Stomach (tissue), 9 donors: ENCODE measurements around the gene USP36. TPM values are rescaled to one million over a fixed set of nuclear protein-coding genes. Genes with fewer than 3 reads are reported as not detected.

Experiments used
- DNase-seq, 2 donors: peaks; one replicate each; pipeline versions ENCODE4 v3.0.0 to v3.0.0-alpha.2; 2013 to 2019
- H3K27ac ChIP-seq, 5 donors: fragments of 200-600 bp in 4 of 5; sonication (generic) in 4 of 5; one replicate each; pipeline ENCODE4 v1.5.1; 2013 to 2019; ENCODE audit warnings: mild to moderate bottlenecking in 1 of 5, moderate library complexity in 1 of 5
- H3K27me3 ChIP-seq, 3 donors: fragments of 200-600 bp; sonication (generic); one replicate each; pipeline ENCODE4 v1.5.1; 2017 to 2019; ENCODE audit warnings: mixed run types in 1 of 3
- H3K36me3 ChIP-seq, 4 donors: fragments of 200-600 bp; sonication (generic); 1 replicate in 3 of 4; 2 replicates in 1 of 4; pipeline ENCODE4 v1.5.1; 2016 to 2019
- H3K4me1 ChIP-seq, 4 donors: fragments of 200-600 bp; sonication (generic); one replicate each; pipeline ENCODE4 v1.5.1; 2016 to 2019
- H3K4me3 ChIP-seq, 4 donors: fragments of 200-600 bp; sonication (generic) in 3 of 4; one replicate each; pipeline ENCODE4 v1.5.1; 2016 to 2019; ENCODE audit warnings: mild to moderate bottlenecking in 1 of 4
- H3K9me3 ChIP-seq, 4 donors: fragments of 200-600 bp; sonication (generic); one replicate each; pipeline ENCODE4 v1.5.1; 2016 to 2019
- CTCF ChIP-seq, 7 experiments: fragments of 450-650 bp in 4 of 7; fragments of 200-600 bp in 3 of 7; sonication (generic) in 3 of 7; IDR thresholded peaks; one replicate each; pipeline ENCODE4 v1.5.1; 2016 to 2019; ENCODE audit warnings: antibody characterized with exemption in 7 of 7, control low read depth in 2 of 7, mild to moderate bottlenecking in 1 of 7
- EP300 ChIP-seq: sonication (generic); formaldehyde crosslinking; IDR thresholded peaks from one replicate; pipeline ENCODE4 v1.6.1; 2017; ENCODE audit warnings: antibody characterized with exemption
- POLR2A ChIP-seq, 4 donors: fragments of 450-650 bp; IDR thresholded peaks; one replicate each; pipeline ENCODE4 v1.6.1; 2016; ENCODE audit warnings: antibody characterized with exemption in 4 of 4, control low read depth in 2 of 4, mild to moderate bottlenecking in 1 of 4, moderate library complexity in 1 of 4
- POLR2AphosphoS5 ChIP-seq, 3 donors: sonication (generic); formaldehyde crosslinking; IDR thresholded peaks; one replicate each; pipeline ENCODE4 v1.6.1; 2016; ENCODE audit warnings: antibody characterized with exemption in 3 of 3
- WGBS, 5 donors: extraction: QIAGEN DNeasy Blood & Tissue Kit in 3 of 5; methylation state at CpG; one replicate each; pipeline versions ENCODE4 v1.1.5 to v1.1.7; 2013 to 2018; 5-methylcytosine and 5-hydroxymethylcytosine counted together
- intact Hi-C: fragments of 100-400 bp; cut with DNase I; formaldehyde crosslinking; loops from one replicate; pipeline ENCODE4 v1.15.1; 2023; ENCODE audit warnings: low total_unique reads
- polyA plus RNA-seq, 3 donors: library from polyadenylated mRNA; stranded (reverse); fragments of 200-250 nt; gene quantifications; one replicate each; pipeline ENCODE4 v1.2.3, GENCODE V29; 2013
- total RNA-seq, 5 donors: library from RNA; depleted of rRNA; stranded (reverse); fragments of >200 nt; gene quantifications; one replicate each; pipeline versions ENCODE4 v1.1.0 to v1.2.3, GENCODE V29; 2014 to 2016
- donor health status: healthy with polysubstance abuse.
- donor health status: Bipolar disorder and iron deficiency.
- donor health status: healthy.

Gene USP36
- total and polyA plus RNA-seq, 8 donors: 14.2 to 106 (median 34.8) TPM

GRCh38 chr17:78800132-78800931 is 40.3 kb downstream of the USP36 start:
- no peak for TF ChIP-seq EP300

GRCh38 chr17:78798695-78799559 is 41.7 kb downstream of the USP36 start:
- H3K27ac ChIP-seq: peak overlapping the region in 1 of 5 donors; percentile 27

More at GRCh38 chr17:78800132-78800931, 40.3 kb downstream of the USP36 start:
- Histone ChIP-seq H3K36me3 (peaks cover 41 to 96% (median 92%) of the 10 kb centered on the region in 4 donors), H3K4me1 (peaks cover 5 to 57% (median 29%) of the 10 kb centered on the region in 4 donors), H3K27ac (peak overlapping the region in 1 of 5 donors; percentile 13), H3K27me3 (no peaks in the 10 kb centered on the region), H3K4me3 (no peak overlapping the region), H3K9me3 (no peaks in the 10 kb centered on the region)
- intact Hi-C loops: no loop called here
- peak in 1 of 2 donors; percentile 4 for DNase-seq
- WGBS, 5 donors: 84 to 91% (median 88%) methylated on average over 17 to 18 of the region's 18 CpGs

GRCh38 chr17:78797691-78798585 is 42.7 kb downstream of the USP36 start:
- peaks cover 5 to 41% (median 29%) of the 10 kb centered on the region in 4 donors for H3K4me1 ChIP-seq
- no peak overlapping the region for H3K4me3 ChIP-seq
- no peak for TF ChIP-seq POLR2AphosphoS5 (IDR thresholded peaks at IDR 0.05)
- TF ChIP-seq CTCF (IDR thresholded peaks at IDR 0.05): no peak
- TF ChIP-seq POLR2A (IDR thresholded peaks at IDR 0.05): no peak
- no peak for TF ChIP-seq EP300
- H3K27me3 ChIP-seq: no peaks in the 10 kb centered on the region
- H3K9me3 ChIP-seq: no peaks in the 10 kb centered on the region
- intact Hi-C loops: loop anchor here (10.0 kb wide), 1 partner anchor 303 kb away; no protein-coding TSS in a partner anchor
- H3K36me3 ChIP-seq: peaks cover 38 to 99% (median 90%) of the 10 kb centered on the region in 4 donors
- DNase-seq: peak in 1 of 2 donors; percentile 3
- H3K27ac ChIP-seq: no peak overlapping the region
- WGBS, 5 donors: 71 to 87% (median 80%) methylated on average over 22 to 28 of the region's 28 CpGs

More at GRCh38 chr17:78798695-78799559, 41.7 kb downstream of the USP36 start:
- Histone ChIP-seq H3K4me3 (no peak overlapping the region), H3K36me3 (peaks cover 48 to 99% (median 94%) of the 10 kb centered on the region in 4 donors), H3K27me3 (no peaks in the 10 kb centered on the region), H3K4me1 (peaks cover 5 to 49% (median 29%) of the 10 kb centered on the region in 4 donors), H3K9me3 (no peaks in the 10 kb centered on the region)
- 72 to 80% (median 75%) methylated on average over 24 to 33 of the region's 33 CpGs for WGBS, 5 donors
- intact Hi-C loops: loop anchor here (10.0 kb wide), 1 partner anchor 304 kb away; no protein-coding TSS in a partner anchor
- peak in 1 of 2 donors; percentile 60 for DNase-seq
- no peak for TF ChIP-seq POLR2A (IDR thresholded peaks at IDR 0.05)
- TF ChIP-seq CTCF (IDR thresholded peaks at IDR 0.05): peak in 5 of 7 experiments; percentile 32 to 47 (median 42)

GRCh38 chr17:78797213-78797612 is 43.4 kb downstream of the USP36 start:
- TF ChIP-seq POLR2A (IDR thresholded peaks at IDR 0.05) (no peak), EP300 (no peak), CTCF (IDR thresholded peaks at IDR 0.05) (no peak), POLR2AphosphoS5 (IDR thresholded peaks at IDR 0.05) (no peak)
- no peak overlapping the region for H3K4me3 ChIP-seq
- no peak for DNase-seq
- WGBS, 5 donors: 81 to 88% (median 86%) methylated on average over 11 of the region's 11 CpGs
- peak overlapping the region in 2 of 5 donors; percentile 11 to 55 for H3K27ac ChIP-seq
- peaks cover 5 to 44% (median 31%) of the 10 kb centered on the region in 4 donors for H3K4me1 ChIP-seq
- H3K9me3 ChIP-seq: no peaks in the 10 kb centered on the region
- H3K27me3 ChIP-seq: no peaks in the 10 kb centered on the region
- intact Hi-C loops: loop anchor here (10.0 kb wide), 1 partner anchor 302 kb away; no protein-coding TSS in a partner anchor
- peaks cover 34 to 92% (median 85%) of the 10 kb centered on the region in 4 donors for H3K36me3 ChIP-seq
